PC-3 (cell line): Measurements from ENCODE around the gene ATP13A4.

Experiments used
- EZH2 ChIP-seq: fragments of 300-600 bp; sonication (generic); IDR thresholded peaks from one replicate; pipeline ENCODE4 v1.6.1; 2017; ENCODE audit warnings: antibody characterized with exemption, mild to moderate bottlenecking, low read length; ENCODE audit not compliant: unreplicated experiment
- TF ChIP-seq, protein P1 (sequence below): fragments of 300-600 bp; sonication (generic); conservative IDR thresholded peaks from 2 replicates; pipeline ENCODE4 v1.5.1; 2017; ENCODE audit warnings: antibody characterized with exemption, low read depth, mild to moderate bottlenecking, low read length

- TF ChIP-seq, protein P1, sequence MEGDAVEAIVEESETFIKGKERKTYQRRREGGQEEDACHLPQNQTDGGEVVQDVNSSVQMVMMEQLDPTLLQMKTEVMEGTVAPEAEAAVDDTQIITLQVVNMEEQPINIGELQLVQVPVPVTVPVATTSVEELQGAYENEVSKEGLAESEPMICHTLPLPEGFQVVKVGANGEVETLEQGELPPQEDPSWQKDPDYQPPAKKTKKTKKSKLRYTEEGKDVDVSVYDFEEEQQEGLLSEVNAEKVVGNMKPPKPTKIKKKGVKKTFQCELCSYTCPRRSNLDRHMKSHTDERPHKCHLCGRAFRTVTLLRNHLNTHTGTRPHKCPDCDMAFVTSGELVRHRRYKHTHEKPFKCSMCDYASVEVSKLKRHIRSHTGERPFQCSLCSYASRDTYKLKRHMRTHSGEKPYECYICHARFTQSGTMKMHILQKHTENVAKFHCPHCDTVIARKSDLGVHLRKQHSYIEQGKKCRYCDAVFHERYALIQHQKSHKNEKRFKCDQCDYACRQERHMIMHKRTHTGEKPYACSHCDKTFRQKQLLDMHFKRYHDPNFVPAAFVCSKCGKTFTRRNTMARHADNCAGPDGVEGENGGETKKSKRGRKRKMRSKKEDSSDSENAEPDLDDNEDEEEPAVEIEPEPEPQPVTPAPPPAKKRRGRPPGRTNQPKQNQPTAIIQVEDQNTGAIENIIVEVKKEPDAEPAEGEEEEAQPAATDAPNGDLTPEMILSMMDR, result no peak
- no peak for TF ChIP-seq EZH2
Observed at GRCh38 chr3:193502871-193503270, 51.8 kb downstream of the ATP13A4 start.
